GM08714 (cell line): Measurements from ENCODE around the gene CAPZB.
A peak's percentile ranks its signal among the peaks of the same experiment; 100 is the strongest.

Experiments
- H3K4me3 ChIP-seq: fragments of 200-500 bp; sonication (Bioruptor generic); 2 replicates; pipeline ENCODE4 v1.5.1; 2014; ENCODE audit warnings: mild to moderate bottlenecking, low read length, inconsistent platforms
- ZNF274 ChIP-seq: IDR thresholded peaks from 2 replicates; pipeline ENCODE4 v1.6.1; 2012; ENCODE audit warnings: mild to moderate bottlenecking, low read depth, low read length

The CAPZB gene

GRCh38 chr1:19483691-19484090 lies 1.6 kb downstream of the CAPZB start:
- H3K4me3 ChIP-seq, result peak overlapping the region; percentile 77; the same call in 1 of the 2 replicates
- TF ChIP-seq ZNF274, result no peak

DNA sequence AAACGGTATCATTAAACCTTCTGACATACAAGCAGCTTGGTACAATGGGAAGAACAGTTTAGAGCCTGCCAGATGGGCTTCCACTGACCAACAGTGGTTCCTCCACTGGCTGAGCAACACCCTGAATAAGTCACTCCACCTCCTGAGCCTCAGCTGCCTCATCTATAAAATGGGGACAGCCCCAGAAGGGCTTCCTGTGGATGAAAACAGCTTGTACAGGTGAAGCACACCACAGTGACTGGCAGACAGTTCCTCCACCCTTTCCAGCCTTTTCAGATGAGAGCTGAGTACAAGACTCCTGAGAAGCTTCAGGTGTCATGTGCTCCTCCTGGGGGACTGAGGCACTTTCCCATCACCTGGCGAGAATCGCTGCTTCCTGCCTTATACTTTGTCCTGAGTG lies 2.1 kb downstream of the CAPZB start:
- no peak for TF ChIP-seq ZNF274
- H3K4me3 ChIP-seq, result peak overlapping the region; percentile 77; the same call in 1 of the 2 replicates

DNA sequence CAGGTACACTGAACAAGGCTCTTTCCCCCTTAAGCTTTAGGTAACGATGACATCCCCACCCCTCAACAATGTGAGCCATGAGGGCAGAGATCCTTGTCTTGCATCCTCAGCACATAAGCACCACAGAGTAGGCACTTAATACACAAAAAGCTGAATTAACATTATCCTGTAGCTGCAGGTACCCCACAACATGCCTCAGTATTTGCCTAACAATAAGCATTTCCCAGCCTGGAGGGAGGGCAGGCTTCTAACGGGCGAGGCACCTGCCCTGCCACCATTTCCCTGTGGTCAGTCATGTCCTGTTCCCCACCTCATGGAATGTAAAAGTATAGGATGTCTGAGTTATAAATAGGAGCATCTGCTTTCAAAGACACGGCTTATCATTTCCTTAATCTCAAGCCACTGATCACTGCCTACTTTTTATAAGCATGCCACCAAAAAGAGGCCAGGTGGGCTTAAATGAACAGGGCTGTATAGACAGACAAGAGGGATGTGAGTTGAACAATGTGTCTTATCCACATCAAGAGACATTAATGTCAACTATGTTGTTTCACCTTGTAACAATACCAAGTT lies 3.4 kb downstream of the CAPZB start:
- no peak overlapping the region for H3K4me3 ChIP-seq
- TF ChIP-seq ZNF274, result no peak

DNA sequence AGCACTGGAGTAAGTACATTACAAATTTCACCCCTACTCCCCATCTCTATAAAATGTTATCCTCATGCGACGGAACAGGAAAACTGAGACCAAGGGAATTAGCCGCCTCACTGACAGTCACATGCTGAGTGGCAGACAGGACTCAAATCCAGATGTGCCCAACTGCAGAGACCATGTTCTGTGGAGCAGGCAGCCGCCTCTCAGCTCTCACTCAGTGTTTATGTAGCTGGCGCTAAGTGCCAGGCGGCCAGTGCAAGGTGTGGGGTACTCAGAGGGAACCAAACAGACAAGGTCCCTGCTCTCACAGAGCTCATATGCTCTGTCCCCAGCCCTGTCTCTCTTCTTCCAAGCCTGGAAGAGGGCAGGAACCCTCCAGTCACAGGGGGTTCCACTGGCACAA lies 5.1 kb downstream of the CAPZB start:
- no peak overlapping the region for H3K4me3 ChIP-seq
- TF ChIP-seq ZNF274, result no peak

DNA sequence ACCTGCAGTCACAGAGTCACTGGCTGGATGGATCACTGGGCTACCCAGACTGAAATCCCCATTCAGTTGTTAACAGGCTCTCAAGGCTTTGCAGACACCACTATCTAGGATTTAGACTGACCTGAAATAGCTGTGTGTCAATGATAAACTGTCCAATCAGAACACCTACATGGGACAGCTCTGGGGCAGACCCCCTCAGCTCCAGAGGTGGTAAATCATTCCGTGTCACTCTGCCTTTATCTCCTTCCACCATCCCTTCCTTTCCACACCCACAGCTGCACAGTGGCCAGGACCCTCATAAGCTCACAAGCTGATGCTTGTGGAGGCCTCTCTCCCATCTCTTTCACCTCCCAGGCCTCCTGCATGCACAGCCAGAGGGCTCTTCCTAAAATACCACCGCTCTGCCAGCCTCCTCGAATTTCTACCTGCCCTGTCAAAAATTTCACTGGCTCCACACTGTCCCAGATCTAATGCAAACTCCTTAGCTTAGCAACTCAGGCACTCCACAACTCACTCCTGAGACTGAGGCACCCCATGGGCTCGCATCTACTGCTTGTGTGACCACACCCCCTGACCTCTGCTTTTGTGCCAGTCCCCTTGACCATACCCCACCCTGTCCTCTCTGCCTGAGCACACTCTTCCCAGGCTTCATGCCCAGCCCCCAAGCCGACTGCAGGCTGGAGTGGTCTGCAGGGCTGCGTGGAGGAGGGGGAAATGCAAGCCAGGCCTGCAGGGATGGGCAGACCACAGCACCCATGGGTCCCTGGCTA lies 5.8 kb downstream of the CAPZB start:
- TF ChIP-seq ZNF274, result no peak
- no peak overlapping the region for H3K4me3 ChIP-seq

DNA sequence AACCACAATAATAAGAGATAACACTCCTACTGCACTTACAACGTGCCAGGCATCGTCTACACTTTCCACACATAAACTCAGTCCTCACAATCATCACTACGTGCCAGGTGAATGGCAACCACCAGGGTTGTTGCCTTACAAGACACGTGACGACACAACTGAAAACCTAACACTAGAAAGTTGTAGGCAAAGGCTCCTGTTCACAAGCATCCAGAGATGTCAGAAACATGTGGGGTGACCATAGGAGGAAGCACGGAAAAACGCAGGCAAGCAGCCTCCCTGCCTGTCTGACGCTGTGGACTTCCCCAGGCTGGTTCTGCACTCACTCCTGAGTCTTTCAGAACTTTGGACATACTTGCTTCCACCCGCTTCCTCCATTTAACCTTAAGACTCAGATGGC lies 7.0 kb downstream of the CAPZB start:
- TF ChIP-seq ZNF274, result no peak
- H3K4me3 ChIP-seq, result no peak overlapping the region

- H3K4me3 ChIP-seq, result peak overlapping the region; percentile 51; the same call in 1 of the 2 replicates
- TF ChIP-seq ZNF274, result no peak
These were observed 7.8 kb downstream of the CAPZB start for GRCh38 chr1:19477284-19478249.

- no peak for TF ChIP-seq ZNF274
- peak overlapping the region; percentile 51; the same call in 1 of the 2 replicates for H3K4me3 ChIP-seq
These were observed 8.7 kb downstream of the CAPZB start for GRCh38 chr1:19476450-19477190.

- TF ChIP-seq ZNF274, result no peak
- no peak overlapping the region for H3K4me3 ChIP-seq
These were observed 10.0 kb downstream of the CAPZB start for GRCh38 chr1:19475296-19475695.

DNA sequence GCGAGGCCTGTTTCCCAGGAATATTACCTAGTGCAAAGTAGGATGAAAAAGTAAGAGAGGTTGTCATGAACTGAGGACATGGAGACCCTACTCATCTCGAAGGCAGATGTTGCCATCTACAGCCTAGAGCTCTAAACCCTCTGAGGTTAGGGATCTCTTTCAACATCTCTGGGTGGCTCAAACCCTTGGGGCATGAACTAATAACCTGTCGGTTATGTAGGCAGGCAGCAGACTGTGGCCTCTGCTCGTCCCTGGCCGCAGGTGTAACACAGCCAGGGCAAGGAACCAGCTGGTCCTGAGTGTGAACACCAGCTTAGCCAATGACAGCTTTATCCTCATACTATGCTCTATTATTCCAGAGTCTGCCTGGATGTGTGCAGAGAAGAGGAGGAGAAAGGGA lies 13.2 kb downstream of the CAPZB start:
- no peak for TF ChIP-seq ZNF274
- no peak overlapping the region for H3K4me3 ChIP-seq

GRCh38 chr1:19469004-19469403 lies 16.3 kb downstream of the CAPZB start:
- H3K4me3 ChIP-seq, result peak overlapping the region; percentile 2; the same call in 1 of the 2 replicates
- no peak for TF ChIP-seq ZNF274

DNA sequence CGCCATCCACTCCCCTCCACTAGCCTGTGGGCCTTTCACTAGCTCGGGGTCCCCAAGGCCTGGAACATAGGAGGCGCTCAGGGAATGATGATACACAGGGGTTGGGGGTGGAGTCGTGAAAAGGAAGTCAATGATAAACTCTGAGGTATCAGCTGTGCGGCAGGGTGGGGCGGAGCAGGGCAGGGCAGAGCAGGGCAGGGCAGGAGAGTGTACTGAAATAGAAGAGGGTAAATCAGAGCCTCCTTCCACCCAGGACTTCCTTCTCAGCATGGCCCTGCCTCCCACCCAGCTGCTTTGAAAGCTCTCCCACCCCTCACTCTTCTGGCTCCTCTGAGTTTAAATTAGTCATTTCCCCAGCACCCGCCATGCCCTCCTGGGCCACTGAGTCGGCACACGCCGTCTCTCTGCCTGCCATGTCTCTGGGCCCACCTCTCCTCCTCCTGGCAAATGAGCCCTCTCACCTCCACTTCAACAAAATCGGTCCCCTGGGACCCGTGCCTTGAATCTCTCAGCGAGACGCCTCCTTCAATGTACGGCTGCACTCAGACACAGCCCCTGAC lies 16.9 kb downstream of the CAPZB start:
- peak overlapping the region; percentile 2; the same call in 1 of the 2 replicates for H3K4me3 ChIP-seq
- TF ChIP-seq ZNF274, result no peak

GRCh38 chr1:19467199-19468187 lies 17.8 kb downstream of the CAPZB start:
- no peak overlapping the region for H3K4me3 ChIP-seq
- TF ChIP-seq ZNF274, result no peak
